ENCODE results near the gene TSPYL1. TPM values are rescaled to one million over a fixed set of nuclear protein-coding genes. Genes with fewer than 3 reads are reported as not detected.

Gene TSPYL1
- total RNA-seq, 1 donor = 114 TPM

- no peak overlapping the region for H3K4me3 ChIP-seq (ENCODE audit: low read depth, low read length)
- no peak for DNase-seq (ENCODE audit: low read depth)
- TF ChIP-seq CTCF (IDR thresholded peaks at IDR 0.05; ENCODE audit: insufficient read depth, low read depth, low read length) = no peak
Measured at GRCh38 chr6:116309001-116309400, 29.3 kb upstream of the TSPYL1 start.

- DNase-seq (ENCODE audit: low read depth) = no peak
Measured at GRCh38 chr6:116307633-116308032, 27.9 kb upstream of the TSPYL1 start.

GRCh38 chr6:116307001-116307400 is 27.3 kb upstream of the TSPYL1 start:
- TF ChIP-seq CTCF (IDR thresholded peaks at IDR 0.05; ENCODE audit: insufficient read depth, low read depth, low read length) = no peak
- no peak overlapping the region for H3K4me3 ChIP-seq (ENCODE audit: low read depth, low read length)
- DNase-seq (ENCODE audit: low read depth) = no peak

More at GRCh38 chr6:116307633-116308032, 27.9 kb upstream of the TSPYL1 start:
- H3K4me3 ChIP-seq (ENCODE audit: low read depth, low read length) = no peak overlapping the region
- TF ChIP-seq CTCF (IDR thresholded peaks at IDR 0.05; ENCODE audit: insufficient read depth, low read depth, low read length) = no peak

- DNase-seq (ENCODE audit: low read depth) = peak; percentile 30
- TF ChIP-seq CTCF (IDR thresholded peaks at IDR 0.05; ENCODE audit: insufficient read depth, low read depth, low read length) = no peak
Measured at GRCh38 chr6:116304538-116305097, 24.9 kb upstream of the TSPYL1 start.

GRCh38 chr6:116301104-116301503 is 21.4 kb upstream of the TSPYL1 start:
- no peak for DNase-seq (ENCODE audit: low read depth)
- no peak for TF ChIP-seq CTCF (IDR thresholded peaks at IDR 0.05; ENCODE audit: insufficient read depth, low read depth, low read length)
- no peak overlapping the region for H3K4me3 ChIP-seq (ENCODE audit: low read depth, low read length)

More at GRCh38 chr6:116304538-116305097, 24.9 kb upstream of the TSPYL1 start:
- H3K4me3 ChIP-seq (ENCODE audit: low read depth, low read length) = no peak overlapping the region

GRCh38 chr6:116300566-116300965 is 20.8 kb upstream of the TSPYL1 start:
- no peak overlapping the region for H3K4me3 ChIP-seq (ENCODE audit: low read depth, low read length)
- DNase-seq (ENCODE audit: low read depth) = no peak
- no peak for TF ChIP-seq CTCF (IDR thresholded peaks at IDR 0.05; ENCODE audit: insufficient read depth, low read depth, low read length)

GRCh38 chr6:116298973-116299372 is 19.2 kb upstream of the TSPYL1 start:
- DNase-seq (ENCODE audit: low read depth) = no peak
- no peak overlapping the region for H3K4me3 ChIP-seq (ENCODE audit: low read depth, low read length)
- TF ChIP-seq CTCF (IDR thresholded peaks at IDR 0.05; ENCODE audit: insufficient read depth, low read depth, low read length) = no peak
